ENCODE data around the gene LIPA.
"Not testable (repeated sequence)": the region's sequence is repeated elsewhere in the genome, so short reads cannot be mapped to it uniquely, and the experiment has no call there.

The LIPA gene

DNA sequence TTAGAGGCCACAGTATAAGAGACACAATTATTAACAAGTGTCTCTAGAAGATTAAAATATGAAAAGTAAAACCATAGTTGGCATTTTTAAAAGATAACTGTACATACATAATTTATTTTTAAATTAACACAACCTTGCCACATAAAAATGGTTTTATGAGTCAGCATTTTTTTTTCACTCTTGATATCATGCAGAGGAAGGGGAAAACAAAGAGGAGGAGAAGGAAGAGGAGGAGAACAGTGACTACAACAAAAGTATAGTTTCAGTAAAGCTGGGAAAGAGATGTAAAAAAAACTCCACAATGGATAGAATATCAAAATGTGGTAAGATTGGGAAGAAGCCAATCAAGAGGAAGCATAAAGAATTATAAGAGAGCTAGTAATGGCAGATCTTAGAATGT is 78.5 kb downstream of the LIPA start:
- Histone ChIP-seq H3K4me1 (ENCODE audit: insufficient read depth, low read length) (peaks cover 9% of the 10 kb centered on the region; the same call in 1 of the 2 replicates), H3K27me3 (ENCODE audit: insufficient read depth, low read length) (no peaks in the 10 kb centered on the region), H3K9me3 (ENCODE audit: insufficient read depth, low read depth, low read length) (no peaks in the 10 kb centered on the region), H3K9ac (ENCODE audit: low read depth, low read length) (no peak overlapping the region), H3K36me3 (ENCODE audit: insufficient read depth, low read depth, low read length) (no peaks in the 10 kb centered on the region), H3K27ac (ENCODE audit: low read length) (no peak overlapping the region), H3K4me3 (ENCODE audit: low read length) (no peak overlapping the region)

DNA sequence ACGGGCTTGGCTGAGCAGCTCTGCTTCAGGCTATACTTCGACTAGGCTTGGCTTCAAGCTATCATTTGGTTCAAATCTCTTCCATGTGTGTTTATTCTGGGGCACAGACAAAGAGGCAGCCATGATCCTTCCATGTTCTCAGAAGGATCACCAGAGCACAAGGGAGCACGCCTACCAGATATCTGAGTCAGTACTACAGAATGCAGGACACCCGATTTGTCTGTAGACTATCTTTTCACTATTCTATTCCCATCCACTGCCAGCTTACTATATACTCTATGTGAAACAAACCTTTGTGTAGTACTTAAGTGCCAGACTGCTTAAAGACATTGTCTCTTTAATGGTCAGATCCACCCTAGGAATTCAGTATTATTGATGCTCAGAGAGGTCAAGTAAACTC is 79.6 kb downstream of the LIPA start:
- Histone ChIP-seq H3K27me3 (ENCODE audit: insufficient read depth, low read length) (no peaks in the 10 kb centered on the region), H3K27ac (ENCODE audit: low read length) (no peak overlapping the region), H3K9ac (ENCODE audit: low read depth, low read length) (no peak overlapping the region), H3K36me3 (ENCODE audit: insufficient read depth, low read depth, low read length) (no peaks in the 10 kb centered on the region), H3K4me3 (ENCODE audit: low read length) (no peak overlapping the region), H3K9me3 (ENCODE audit: insufficient read depth, low read depth, low read length) (no peaks in the 10 kb centered on the region), H3K4me1 (ENCODE audit: insufficient read depth, low read length) (peaks cover 9% of the 10 kb centered on the region; the same call in 1 of the 2 replicates)

DNA sequence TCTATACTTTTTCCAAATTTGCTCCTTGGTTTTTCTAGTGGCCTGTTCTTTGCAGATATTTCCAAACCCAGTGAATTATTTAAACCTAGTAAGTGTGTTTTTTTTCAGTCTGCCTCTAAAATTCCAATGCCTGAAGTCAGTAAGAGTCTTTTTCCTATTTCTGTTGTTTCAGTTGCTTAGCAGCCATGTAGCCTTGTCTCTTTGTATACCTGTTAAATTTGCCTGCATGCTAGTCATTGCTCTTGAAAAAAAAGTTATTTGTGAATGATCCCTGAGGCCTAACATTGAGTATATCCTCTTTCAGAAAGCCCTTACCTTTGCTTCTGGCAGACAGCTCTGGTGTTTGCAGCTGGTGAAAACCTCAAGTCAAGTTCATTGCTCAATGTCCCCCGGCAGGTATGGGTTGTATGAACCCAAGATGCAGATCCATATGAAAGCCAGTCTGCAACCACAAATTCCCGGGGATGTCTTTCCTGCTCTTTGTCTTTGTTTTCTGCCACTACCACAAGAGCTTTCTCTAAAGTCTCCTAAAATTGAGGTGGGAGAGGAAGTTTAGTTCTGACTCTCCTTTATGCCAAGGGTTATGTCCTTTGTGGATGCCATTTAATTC is 80.2 kb downstream of the LIPA start:
- Histone ChIP-seq H3K4me3 (ENCODE audit: low read length) (no peak overlapping the region), H3K27me3 (ENCODE audit: insufficient read depth, low read length) (no peaks in the 10 kb centered on the region), H3K27ac (ENCODE audit: low read length) (no peak overlapping the region), H3K36me3 (ENCODE audit: insufficient read depth, low read depth, low read length) (no peaks in the 10 kb centered on the region), H3K4me1 (ENCODE audit: insufficient read depth, low read length) (peaks cover 9% of the 10 kb centered on the region; the same call in 1 of the 2 replicates), H3K9ac (ENCODE audit: low read depth, low read length) (no peak overlapping the region), H3K9me3 (ENCODE audit: insufficient read depth, low read depth, low read length) (no peaks in the 10 kb centered on the region)

DNA sequence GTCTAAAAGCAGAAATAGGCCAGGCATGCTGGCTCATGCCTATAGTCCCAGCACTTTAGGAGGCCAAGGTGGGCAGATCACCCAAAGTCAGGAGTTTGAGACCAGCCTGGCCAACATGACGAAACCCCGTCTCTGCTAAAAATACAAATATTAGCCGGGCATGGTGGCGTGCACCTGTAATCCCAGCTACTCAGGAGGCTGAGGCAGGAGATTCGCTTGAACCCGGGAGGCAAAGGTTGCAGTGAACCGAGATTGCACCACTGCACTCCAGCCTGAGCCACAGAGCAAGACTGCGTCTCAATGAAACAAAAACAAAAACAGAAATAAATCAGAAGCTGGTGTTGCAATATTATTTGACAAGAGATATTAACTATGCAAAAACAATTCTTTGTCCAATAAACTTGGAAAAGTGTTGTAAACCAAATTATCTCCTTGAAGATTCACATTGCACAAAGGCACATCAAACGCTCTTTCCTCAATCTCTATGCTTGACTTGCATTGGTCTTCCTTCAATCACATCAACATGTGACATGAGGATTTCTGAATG is 83.1 kb downstream of the LIPA start:
- not testable (repeated sequence) for H3K27ac ChIP-seq (ENCODE audit: low read length); H3K27me3 ChIP-seq (ENCODE audit: insufficient read depth, low read length)

DNA sequence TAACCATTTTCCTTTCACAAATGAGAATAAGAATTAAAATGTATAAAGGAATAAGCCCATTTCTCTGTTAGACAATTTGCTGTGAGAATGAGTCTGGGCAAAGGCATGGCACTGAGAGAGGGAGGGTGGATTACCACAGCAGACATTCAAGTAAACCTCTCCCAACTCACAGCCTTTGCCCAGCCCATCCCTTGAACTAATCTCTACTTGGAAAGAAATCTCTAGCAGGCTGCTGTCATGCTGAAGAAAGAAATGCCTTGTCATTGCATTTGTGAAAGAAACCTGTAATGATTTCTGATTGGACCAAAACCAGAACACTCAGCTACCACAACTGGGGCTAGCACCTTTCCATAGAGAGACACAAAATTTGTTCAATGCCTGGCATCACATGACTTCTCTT is 83.7 kb downstream of the LIPA start:
- no peaks in the 10 kb centered on the region for H3K36me3 ChIP-seq (ENCODE audit: insufficient read depth, low read depth, low read length)
- H3K27ac ChIP-seq (ENCODE audit: low read length): no peak overlapping the region
- H3K9me3 ChIP-seq (ENCODE audit: insufficient read depth, low read depth, low read length): no peaks in the 10 kb centered on the region
- H3K4me3 ChIP-seq (ENCODE audit: low read length): no peak overlapping the region
- H3K27me3 ChIP-seq (ENCODE audit: insufficient read depth, low read length): no peaks in the 10 kb centered on the region
- H3K4me1 ChIP-seq (ENCODE audit: insufficient read depth, low read length): peaks cover 6% of the 10 kb centered on the region; the same call in 1 of the 2 replicates
- H3K9ac ChIP-seq (ENCODE audit: low read depth, low read length): no peak overlapping the region

More for the DNA sequence above, 83.1 kb downstream of the LIPA start:
- not testable (repeated sequence) for H3K9me3 ChIP-seq (ENCODE audit: insufficient read depth, low read depth, low read length); H3K9ac ChIP-seq (ENCODE audit: low read depth, low read length); H3K4me3 ChIP-seq (ENCODE audit: low read length); H3K4me1 ChIP-seq (ENCODE audit: insufficient read depth, low read length); H3K36me3 ChIP-seq (ENCODE audit: insufficient read depth, low read depth, low read length)

DNA sequence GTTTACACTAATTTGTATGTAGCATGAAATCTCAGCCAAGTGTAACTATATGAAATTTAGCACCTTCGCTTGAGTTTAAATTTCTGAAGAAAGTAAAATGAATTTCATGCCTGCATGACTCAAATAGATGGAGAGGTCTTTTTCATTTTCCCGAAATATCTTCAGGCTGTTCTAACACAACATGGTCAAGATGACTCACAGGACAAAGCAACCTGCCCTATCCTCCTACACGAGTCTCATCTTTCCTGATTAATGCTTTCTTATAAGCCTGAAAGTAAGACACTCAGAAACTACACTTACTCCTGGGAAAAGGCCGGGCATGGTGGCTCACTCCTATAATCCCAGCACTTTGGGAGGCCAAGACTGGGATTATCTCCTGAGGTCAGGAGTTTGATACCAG is 85.7 kb downstream of the LIPA start:
- Histone ChIP-seq H3K36me3 (ENCODE audit: insufficient read depth, low read depth, low read length) (no peaks in the 10 kb centered on the region), H3K27ac (ENCODE audit: low read length) (no peak overlapping the region), H3K4me3 (ENCODE audit: low read length) (no peak overlapping the region), H3K4me1 (ENCODE audit: insufficient read depth, low read length) (no peaks in the 10 kb centered on the region), H3K9ac (ENCODE audit: low read depth, low read length) (no peak overlapping the region), H3K9me3 (ENCODE audit: insufficient read depth, low read depth, low read length) (no peaks in the 10 kb centered on the region), H3K27me3 (ENCODE audit: insufficient read depth, low read length) (no peaks in the 10 kb centered on the region)

DNA sequence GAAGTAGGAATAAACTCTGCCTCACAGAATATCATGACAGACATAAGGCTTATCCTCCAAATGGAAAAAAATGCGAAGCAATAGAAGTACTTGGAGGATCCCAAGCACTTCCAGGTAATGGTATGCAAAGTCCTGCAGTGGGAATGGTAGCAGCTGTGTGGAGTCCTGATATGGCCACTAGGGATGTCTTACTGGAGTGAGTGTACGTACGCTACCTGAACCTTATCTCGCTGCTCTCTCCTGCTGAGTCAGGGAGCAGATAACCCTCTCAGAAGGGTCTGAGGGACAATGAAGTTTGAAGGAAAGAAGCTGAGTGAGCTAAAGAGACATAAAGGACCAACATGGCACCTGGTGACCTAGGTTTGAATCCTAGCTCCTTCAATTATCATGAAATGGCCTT is 86.7 kb downstream of the LIPA start:
- Histone ChIP-seq H3K9me3 (ENCODE audit: insufficient read depth, low read depth, low read length) (no peaks in the 10 kb centered on the region), H3K9ac (ENCODE audit: low read depth, low read length) (no peak overlapping the region), H3K36me3 (ENCODE audit: insufficient read depth, low read depth, low read length) (no peaks in the 10 kb centered on the region), H3K27me3 (ENCODE audit: insufficient read depth, low read length) (no peaks in the 10 kb centered on the region), H3K4me3 (ENCODE audit: low read length) (no peak overlapping the region), H3K4me1 (ENCODE audit: insufficient read depth, low read length) (no peaks in the 10 kb centered on the region), H3K27ac (ENCODE audit: low read length) (no peak overlapping the region)

DNA sequence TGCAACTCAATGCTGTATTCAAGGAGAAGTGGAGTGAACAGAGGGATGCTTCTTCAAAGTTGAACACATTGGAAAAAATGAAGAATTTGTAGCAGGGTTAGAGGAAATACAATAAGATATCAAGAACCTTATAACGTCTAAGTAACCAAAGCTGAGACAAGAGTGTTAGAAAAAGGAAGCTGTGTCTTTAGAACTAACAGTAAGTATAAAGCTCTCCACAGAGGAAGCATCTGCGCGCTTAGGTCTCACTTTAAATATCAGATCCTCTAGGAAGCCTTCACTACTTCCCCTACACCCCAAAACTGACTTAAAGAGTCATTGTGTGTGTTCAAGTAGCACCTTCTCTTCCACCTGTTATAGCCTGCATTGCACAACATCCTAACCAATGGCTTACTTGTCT is 87.5 kb downstream of the LIPA start:
- Histone ChIP-seq H3K27ac (ENCODE audit: low read length) (no peak overlapping the region), H3K36me3 (ENCODE audit: insufficient read depth, low read depth, low read length) (no peaks in the 10 kb centered on the region), H3K27me3 (ENCODE audit: insufficient read depth, low read length) (no peaks in the 10 kb centered on the region), H3K4me3 (ENCODE audit: low read length) (no peak overlapping the region), H3K9me3 (ENCODE audit: insufficient read depth, low read depth, low read length) (no peaks in the 10 kb centered on the region), H3K9ac (ENCODE audit: low read depth, low read length) (no peak overlapping the region), H3K4me1 (ENCODE audit: insufficient read depth, low read length) (no peaks in the 10 kb centered on the region)

Data from iPS-20b (cell line).